Stimulated activated CD4-positive, alpha-beta T cell treated with anti-CD3 and anti-CD28 coated beads, Interleukin-4, amount 100 ng/mL, for 4 hours (primary cell): ENCODE results near the gene SPSB3.
"Not testable (repeated sequence)": the region's sequence is repeated elsewhere in the genome, so short reads cannot be mapped to it uniquely, and the experiment has no call there.

Experiments
- DNase-seq, 2 experiments: peaks; one replicate each; pipeline ENCODE4 v3.0.0-alpha.2; 2020

SPSB3 gene

DNA sequence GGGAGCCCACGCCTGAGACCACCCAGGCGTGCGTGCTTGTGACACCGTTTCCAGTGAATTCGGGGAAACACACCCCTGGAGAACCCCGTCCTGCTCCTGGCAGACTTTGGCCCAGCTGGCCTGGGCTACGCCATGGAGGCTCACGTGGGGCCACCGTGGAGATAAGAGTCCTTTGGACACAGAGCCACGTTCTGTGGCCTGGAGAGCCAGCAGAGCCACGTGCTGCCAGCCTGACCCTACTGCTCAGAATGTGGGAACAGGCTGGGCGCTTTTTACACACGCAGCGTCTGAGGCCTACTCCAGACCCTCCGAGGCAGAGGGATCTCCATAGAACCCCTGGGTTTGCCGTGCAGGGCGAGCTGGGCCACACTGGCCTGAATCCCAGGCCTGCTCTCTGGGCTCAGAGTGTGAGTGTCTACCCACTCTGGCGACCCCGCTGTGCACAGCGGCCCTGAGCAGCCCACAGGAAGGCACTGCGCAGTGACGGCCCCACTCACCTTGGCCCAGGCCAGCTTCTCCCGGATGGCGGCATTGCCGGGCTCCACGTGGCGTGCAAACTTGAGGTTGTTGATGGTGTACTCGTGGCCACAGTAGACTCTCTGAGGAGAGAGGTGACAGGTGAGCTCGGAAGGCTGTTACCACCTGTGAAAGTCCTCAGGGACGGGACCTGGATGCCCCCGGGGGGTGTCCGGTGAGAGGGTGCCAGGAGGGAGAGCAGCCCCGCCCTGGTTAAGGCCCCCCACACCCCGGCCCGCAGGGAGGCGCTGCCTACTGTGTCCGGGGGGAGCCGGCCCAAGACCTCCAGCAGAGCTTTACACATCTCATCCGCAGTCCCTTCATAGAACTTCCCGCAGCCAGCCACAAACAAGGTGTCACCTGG, 34.3 kb upstream of the SPSB3 start:
- no peak for DNase-seq

GRCh38 chr16:1815461-1815860, 33.1 kb upstream of the SPSB3 start:
- DNase-seq = no peak

DNA sequence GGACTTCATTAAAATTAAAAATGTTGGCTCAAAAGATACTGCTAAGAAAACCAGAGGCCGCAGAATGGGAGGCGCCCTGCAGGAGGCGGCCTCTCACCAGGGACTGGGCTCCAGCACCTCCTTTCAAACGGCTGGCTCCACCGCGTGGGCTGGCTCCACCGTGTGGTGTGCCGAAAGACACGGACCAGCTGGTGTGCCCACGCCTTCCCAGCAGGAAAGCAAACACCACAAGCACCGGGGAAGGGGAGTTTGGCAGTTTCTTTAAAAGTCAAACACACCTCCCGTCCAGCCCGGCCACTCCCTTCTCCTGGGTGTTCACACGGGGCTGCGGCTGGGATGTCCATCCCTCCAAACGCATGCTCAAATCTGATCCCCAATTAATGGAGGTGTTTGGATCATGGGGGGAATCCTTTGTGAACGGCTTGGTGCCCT, 30.4 kb upstream of the SPSB3 start:
- peak; percentile 47 to 56 for DNase-seq

GRCh38 chr16:1810536-1810935, 28.2 kb upstream of the SPSB3 start:
- DNase-seq = no peak

- no peak for DNase-seq
These were observed 27.7 kb upstream of the SPSB3 start for GRCh38 chr16:1810106-1810505.

GRCh38 chr16:1809281-1809801, 27.0 kb upstream of the SPSB3 start:
- DNase-seq = no peak

DNA sequence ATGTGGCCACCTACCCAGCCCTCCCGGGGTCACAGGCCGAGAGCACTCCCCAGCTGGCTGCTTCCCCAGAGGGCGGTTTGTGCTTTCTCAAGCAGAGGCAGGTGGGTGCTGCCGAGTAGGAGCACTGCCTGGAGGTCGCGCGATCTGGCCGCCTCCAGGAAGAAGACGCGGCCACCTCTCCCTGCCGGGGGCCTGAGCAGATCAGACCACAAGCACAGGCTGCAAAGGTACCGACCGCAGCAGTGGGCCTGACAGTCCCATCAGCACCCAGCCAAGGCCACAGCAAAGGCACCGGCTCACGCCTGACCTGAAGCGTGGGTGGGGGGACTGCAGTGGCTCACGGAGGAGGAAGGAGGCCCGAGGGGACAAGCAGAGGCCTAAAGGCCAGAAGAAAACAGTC, 26.3 kb upstream of the SPSB3 start:
- DNase-seq = no peak

GRCh38 chr16:1807626-1808025, 25.3 kb upstream of the SPSB3 start:
- DNase-seq = no peak

DNA sequence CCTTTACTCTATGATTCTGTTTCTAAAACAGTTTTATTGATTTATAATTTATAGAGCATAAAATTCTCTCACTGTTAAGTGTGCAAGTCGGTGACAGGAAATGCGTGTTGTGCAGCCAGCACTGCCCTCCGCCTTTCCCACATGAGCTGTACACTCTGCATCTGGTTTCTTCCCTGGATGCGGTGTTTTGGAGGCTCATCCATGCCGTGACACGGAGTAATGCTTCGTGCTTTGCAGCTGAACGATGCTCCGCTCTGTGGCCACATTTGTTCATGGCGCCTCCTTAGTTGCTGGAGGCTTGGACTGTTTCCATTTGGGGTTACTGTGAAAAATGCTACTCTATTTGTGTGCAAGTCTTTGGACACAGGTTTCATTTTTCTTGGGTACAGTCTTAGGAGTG, 18.3 kb upstream of the SPSB3 start:
- no peak for DNase-seq

GRCh38 chr16:1799263-1799662, 16.9 kb upstream of the SPSB3 start:
- DNase-seq = not testable (repeated sequence)

GRCh38 chr16:1794908-1795666, 12.7 kb upstream of the SPSB3 start:
- no peak for DNase-seq

- DNase-seq = no peak
These were observed 12.0 kb upstream of the SPSB3 start for GRCh38 chr16:1794221-1794871.

- no peak for DNase-seq
These were observed 11.3 kb upstream of the SPSB3 start, which contains the start of gene IGFALS for GRCh38 chr16:1793578-1794220. TSS of gene IGFALS (minus strand) at chr16:1793705. CDS start at chr16:1793652, 53 bp downstream.

GRCh38 chr16:1792836-1793577, 10.6 kb upstream of the SPSB3 start:
- DNase-seq = no peak

- DNase-seq = no peak
These were observed 9.8 kb upstream of the SPSB3 start for GRCh38 chr16:1791943-1792812.

DNA sequence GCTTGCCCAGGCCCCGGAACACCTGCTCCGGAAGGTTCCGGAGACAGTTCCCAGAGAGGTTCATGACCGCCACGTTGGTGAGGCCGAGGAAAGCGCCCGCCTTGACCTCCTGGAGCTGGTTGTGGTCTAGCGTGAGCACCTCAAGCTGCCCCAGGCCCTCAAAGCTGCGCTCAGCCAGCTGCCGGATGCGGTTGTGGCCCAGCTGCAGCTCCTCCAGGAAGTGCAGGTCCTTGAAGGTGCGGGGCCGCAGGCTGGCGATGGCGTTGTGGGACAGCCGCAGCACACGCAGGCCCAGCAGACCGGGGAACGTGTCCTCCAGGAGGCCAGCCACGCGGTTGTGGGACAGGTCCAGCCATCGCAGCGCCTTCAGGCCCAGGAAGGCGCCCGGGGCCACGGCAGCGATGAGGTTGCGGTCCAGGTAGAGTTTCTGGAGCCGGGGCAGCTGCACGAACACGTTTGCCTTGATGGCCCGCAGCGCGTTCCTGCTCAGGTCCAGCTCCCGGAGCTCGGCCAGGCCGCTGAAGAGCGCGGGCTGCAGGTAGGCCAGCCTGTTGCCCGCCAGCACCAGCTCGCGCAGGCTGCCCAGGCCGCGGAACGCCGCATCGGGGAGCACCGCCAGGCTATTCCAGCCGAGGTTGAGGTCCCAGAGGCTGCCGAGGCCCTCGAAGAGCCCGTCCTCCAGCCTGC, 9.0 kb upstream of the SPSB3 start:
- DNase-seq = no peak

DNA sequence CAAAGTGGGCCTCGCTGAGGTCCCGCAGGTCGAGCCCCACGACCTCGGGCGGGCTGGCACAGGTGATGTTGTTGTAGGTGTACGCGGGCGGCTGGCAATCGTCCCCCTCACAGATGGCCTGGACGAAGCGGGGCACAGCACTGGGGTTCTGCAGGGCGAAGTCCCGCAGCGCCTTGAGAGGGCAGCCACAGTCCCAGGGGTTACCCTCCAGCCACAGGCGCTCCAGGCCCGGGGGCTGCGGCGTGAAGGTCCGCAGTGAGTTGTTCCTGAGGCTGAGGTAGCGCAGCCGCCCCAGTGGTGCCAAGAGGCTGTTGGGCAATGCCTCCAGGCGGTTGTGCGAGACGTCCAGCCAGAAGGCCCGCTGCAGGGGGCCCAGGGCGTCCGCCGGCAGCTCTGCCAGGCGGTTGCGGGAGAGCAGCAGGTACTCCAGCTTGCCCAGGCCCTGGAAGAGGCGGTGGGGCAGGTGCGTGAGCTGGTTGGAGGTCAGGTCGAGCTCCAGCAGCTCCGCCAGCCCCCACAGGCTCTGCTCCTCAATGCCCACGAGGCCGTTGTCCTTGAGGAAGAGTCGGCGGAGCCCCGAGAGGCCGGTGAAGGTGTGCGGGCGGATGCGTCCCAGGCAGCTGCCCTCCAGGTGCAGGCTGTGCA, 8.4 kb upstream of the SPSB3 start:
- no peak for DNase-seq

DNA sequence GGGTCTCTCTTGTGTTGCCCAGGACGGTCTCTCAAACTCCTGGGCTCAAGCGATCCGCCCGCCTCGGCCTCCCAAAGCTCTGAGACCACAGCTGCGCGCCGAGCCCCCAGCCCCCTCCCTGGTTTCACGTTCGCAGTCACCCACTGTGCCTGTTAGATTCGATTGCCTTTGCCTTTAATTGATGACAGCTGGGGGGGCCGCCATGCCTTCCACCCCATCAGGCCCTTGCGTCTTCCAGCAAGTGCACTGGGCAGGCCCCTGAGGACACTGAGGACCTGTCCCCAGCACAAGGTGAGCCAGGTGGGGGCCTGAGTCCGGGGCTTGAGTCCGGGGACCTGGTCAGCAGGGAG, 7.9 kb upstream of the SPSB3 start:
- no peak for DNase-seq

- DNase-seq = no peak
These were observed 7.3 kb upstream of the SPSB3 start for GRCh38 chr16:1789643-1790045.

GRCh38 chr16:1788708-1789100, 6.3 kb upstream of the SPSB3 start:
- DNase-seq = no peak
